Parathyroid adenoma (tissue), 2 donors: ENCODE measurements around the gene ARHGEF2.
A peak's percentile ranks its signal among the peaks of the same experiment; 100 is the strongest.

ENCODE experiments used
- H2AFZ ChIP-seq: fragments of 300-600 bp; sonication (generic); one replicate; pipeline ENCODE4 v1.7.0; 2017; ENCODE audit warnings: antibody characterized with exemption, mild to moderate bottlenecking
- H3K27ac ChIP-seq: fragments of 300-600 bp; sonication (generic); one replicate; pipeline ENCODE4 v1.7.0; 2017
- H3K27me3 ChIP-seq: fragments of 300-600 bp; sonication (generic); one replicate; pipeline ENCODE4 v1.7.0; 2017; ENCODE audit warnings: low read length; ENCODE audit not compliant: control insufficient read depth, insufficient read depth
- H3K36me3 ChIP-seq: fragments of 300-600 bp; sonication (generic); one replicate; pipeline ENCODE4 v1.7.0; 2017; ENCODE audit warnings: low read length; ENCODE audit not compliant: control insufficient read depth, insufficient read depth
- H3K4me1 ChIP-seq: fragments of 300-600 bp; sonication (generic); one replicate; pipeline ENCODE4 v1.7.0; 2017; ENCODE audit warnings: control low read depth
- H3K4me2 ChIP-seq: fragments of 300-600 bp; sonication (generic); one replicate; pipeline ENCODE4 v1.7.0; 2017; ENCODE audit warnings: low read length
- H3K4me3 ChIP-seq: fragments of 300-600 bp; sonication (generic); one replicate; pipeline ENCODE4 v1.7.0; 2017; ENCODE audit warnings: low read depth, low read length
- H3K79me2 ChIP-seq: fragments of 300-600 bp; sonication (generic); one replicate; pipeline ENCODE4 v1.7.0; 2017; ENCODE audit warnings: control low read depth
- H3K9ac ChIP-seq: fragments of 300-600 bp; sonication (generic); one replicate; pipeline ENCODE4 v1.7.0; 2017; ENCODE audit warnings: mild to moderate bottlenecking
- H3K9me3 ChIP-seq: fragments of 300-600 bp; sonication (generic); one replicate; pipeline ENCODE4 v1.7.0; 2017; ENCODE audit warnings: low read length; ENCODE audit not compliant: control insufficient read depth
- CTCF ChIP-seq: fragments of 300-600 bp; sonication (generic); IDR thresholded peaks from one replicate; pipeline ENCODE4 v1.7.0; 2017; ENCODE audit warnings: antibody characterized with exemption, mild to moderate bottlenecking
- donor health status: primary hyperparathyroidism.

ARHGEF2 gene

DNA sequence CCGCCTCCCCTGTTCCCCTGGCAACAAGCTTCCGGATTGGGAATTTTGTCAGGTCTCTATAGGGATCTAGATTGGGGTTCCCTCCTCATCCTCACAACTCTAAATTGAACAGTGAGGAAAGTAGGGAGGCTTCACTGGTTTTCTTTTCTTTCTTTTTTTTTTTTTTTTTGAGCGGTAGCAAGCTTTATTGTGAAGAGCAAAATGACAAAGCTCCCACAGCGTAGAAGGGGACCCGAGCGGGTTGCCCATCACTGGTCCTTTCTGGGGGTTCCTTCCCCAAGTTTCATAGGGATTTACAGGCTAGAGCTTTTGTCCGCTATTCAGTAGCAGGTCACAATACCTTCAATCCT, 10.3 kb downstream of the ARHGEF2 start:
- Histone ChIP-seq H3K36me3 (no peaks in the 10 kb centered on the region), H3K4me1 (no peaks in the 10 kb centered on the region)
- TF ChIP-seq CTCF = no peak

GRCh38 chr1:155967341-155968050, 10.9 kb downstream of the ARHGEF2 start:
- Histone ChIP-seq H3K27me3 (no peaks in the 10 kb centered on the region), H3K4me1 (no peaks in the 10 kb centered on the region), H2AFZ (no peak overlapping the region), H3K79me2 (no peaks in the 10 kb centered on the region), H3K27ac (peak overlapping the region; percentile 47), H3K4me2 (no peak overlapping the region), H3K9ac (no peak overlapping the region), H3K9me3 (no peaks in the 10 kb centered on the region), H3K36me3 (no peaks in the 10 kb centered on the region), H3K4me3 (no peak overlapping the region)
- TF ChIP-seq CTCF = no peak

More for the DNA sequence above, 10.3 kb downstream of the ARHGEF2 start:
- no peak overlapping the region for H3K4me3 ChIP-seq
- H3K9me3 ChIP-seq = no peaks in the 10 kb centered on the region
- no peak overlapping the region for H3K27ac ChIP-seq
- no peaks in the 10 kb centered on the region for H3K27me3 ChIP-seq
- no peaks in the 10 kb centered on the region for H3K79me2 ChIP-seq
- no peak overlapping the region for H2AFZ ChIP-seq
- no peak overlapping the region for H3K4me2 ChIP-seq
- no peak overlapping the region for H3K9ac ChIP-seq

DNA sequence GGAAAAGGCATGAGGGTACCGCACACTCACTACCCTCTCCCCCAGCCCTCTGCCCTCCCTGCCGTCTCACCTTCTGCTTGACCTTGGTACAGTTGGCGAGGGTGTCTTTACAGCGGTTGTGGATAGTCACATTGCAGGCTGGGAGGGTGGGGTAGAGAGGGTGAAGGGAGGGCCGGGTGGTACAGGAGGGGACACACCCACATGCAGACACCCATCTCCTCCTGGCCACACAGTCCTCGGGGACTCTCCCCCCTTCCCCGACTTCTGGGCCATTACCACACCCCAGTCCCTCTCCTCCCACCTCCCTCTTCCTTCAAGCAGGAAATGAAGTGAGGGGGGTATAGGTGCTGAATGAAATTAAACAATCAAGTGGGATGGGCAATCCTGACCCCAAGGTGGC, 11.6 kb downstream of the ARHGEF2 start:
- Histone ChIP-seq H3K36me3 (no peaks in the 10 kb centered on the region), H3K9ac (no peak overlapping the region)
- TF ChIP-seq CTCF = no peak

DNA sequence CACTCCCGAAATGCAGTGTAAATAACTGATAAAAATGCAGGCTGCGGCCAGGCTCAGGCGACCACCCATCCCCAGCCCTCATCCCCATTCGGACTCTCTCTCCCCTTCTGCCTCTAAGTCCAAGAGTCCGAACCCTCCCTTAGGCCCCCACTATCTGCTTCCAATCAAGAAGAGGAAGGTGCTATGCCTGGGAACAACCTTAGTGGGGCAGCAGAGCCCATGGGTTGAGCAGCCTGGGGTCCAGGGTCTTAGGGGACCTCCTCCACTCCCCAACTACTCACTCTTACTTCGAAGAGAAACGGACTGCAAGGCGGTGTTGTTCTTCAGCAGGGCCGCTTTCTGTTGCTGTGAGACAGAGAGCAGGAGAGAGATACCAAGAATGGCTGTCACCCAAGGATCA, 12.2 kb downstream of the ARHGEF2 start:
- H3K27me3 ChIP-seq = no peaks in the 10 kb centered on the region
- H3K4me2 ChIP-seq = no peak overlapping the region
- H3K9ac ChIP-seq = no peak overlapping the region
- no peaks in the 10 kb centered on the region for H3K4me1 ChIP-seq
- no peak overlapping the region for H2AFZ ChIP-seq
- H3K27ac ChIP-seq = no peak overlapping the region
- no peaks in the 10 kb centered on the region for H3K36me3 ChIP-seq
- H3K9me3 ChIP-seq = no peaks in the 10 kb centered on the region
- H3K4me3 ChIP-seq = no peak overlapping the region
- TF ChIP-seq CTCF = no peak
- H3K79me2 ChIP-seq = no peaks in the 10 kb centered on the region

More for the DNA sequence above, 11.6 kb downstream of the ARHGEF2 start:
- H3K27me3 ChIP-seq = no peaks in the 10 kb centered on the region
- H3K9me3 ChIP-seq = no peaks in the 10 kb centered on the region
- H3K4me3 ChIP-seq = no peak overlapping the region
- peak overlapping the region; percentile 47 for H3K27ac ChIP-seq
- no peak overlapping the region for H3K4me2 ChIP-seq
- H2AFZ ChIP-seq = no peak overlapping the region
- no peaks in the 10 kb centered on the region for H3K79me2 ChIP-seq
- H3K4me1 ChIP-seq = no peaks in the 10 kb centered on the region

DNA sequence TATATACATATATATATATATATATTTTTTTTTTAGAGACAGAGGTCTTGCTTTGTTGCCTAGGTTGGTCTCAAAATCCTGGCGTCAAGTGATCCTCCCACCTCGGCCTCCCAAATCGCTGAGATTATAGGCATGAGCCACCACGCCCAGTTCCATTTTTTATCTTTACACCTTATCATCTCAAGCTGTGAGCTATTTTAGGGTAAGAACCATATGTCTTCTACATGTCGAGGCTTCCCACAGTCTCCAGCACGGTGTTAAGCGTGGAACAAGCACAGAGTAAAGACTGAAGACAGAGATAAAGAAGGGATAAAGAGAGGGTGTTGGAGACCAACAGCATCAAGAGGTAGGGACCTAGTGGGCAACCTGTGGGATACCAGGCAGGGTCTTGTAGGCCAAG, 14.2 kb downstream of the ARHGEF2 start:
- no peak overlapping the region for H3K27ac ChIP-seq
- H3K27me3 ChIP-seq = no peaks in the 10 kb centered on the region
- no peaks in the 10 kb centered on the region for H3K79me2 ChIP-seq
- no peak overlapping the region for H3K4me2 ChIP-seq
- H3K36me3 ChIP-seq = no peaks in the 10 kb centered on the region
- no peak for TF ChIP-seq CTCF
- H3K9ac ChIP-seq = no peak overlapping the region
- H3K4me1 ChIP-seq = no peaks in the 10 kb centered on the region
- H3K9me3 ChIP-seq = no peaks in the 10 kb centered on the region
- no peak overlapping the region for H3K4me3 ChIP-seq
- H2AFZ ChIP-seq = no peak overlapping the region
